RWPE2 (cell line): ENCODE data around the gene CRLF3.

ENCODE experiments used
- ATAC-seq: fragments of 200-7000 bp; cut with Tn5 transposase; 3 replicates; pipeline ENCODE4 v1.9.1; 2021; ENCODE audit warnings: low read depth
- DNase-seq: peaks from one replicate; pipeline ENCODE4 v3.0.0-alpha.2; 2020; ENCODE audit warnings: low spot score
- H3K27ac ChIP-seq: fragments of 450-650 bp; 2 replicates; pipeline ENCODE4 v1.5.1; 2017; ENCODE audit warnings: mild to moderate bottlenecking; ENCODE audit not compliant: poor library complexity, severe bottlenecking
- H3K27me3 ChIP-seq: fragments of 250-450 bp; sonication (Bioruptor Pico); 2 replicates; pipeline ENCODE4 v1.5.1; 2021; ENCODE audit warnings: mild to moderate bottlenecking, moderate library complexity; ENCODE audit not compliant: insufficient read depth, poor library complexity, severe bottlenecking
- H3K36me3 ChIP-seq: fragments of 250-450 bp; sonication (Bioruptor Pico); 2 replicates; pipeline ENCODE4 v1.5.1; 2020; ENCODE audit warnings: low read depth, mild to moderate bottlenecking, moderate library complexity
- H3K4me1 ChIP-seq: fragments of 250-450 bp; sonication (Bioruptor Pico); 2 replicates; pipeline ENCODE4 v1.5.1; 2021; ENCODE audit warnings: mild to moderate bottlenecking, moderate library complexity; ENCODE audit not compliant: insufficient read depth, poor library complexity, severe bottlenecking
- H3K4me3 ChIP-seq: fragments of 250-450 bp; sonication (Bioruptor Pico); 2 replicates; pipeline ENCODE4 v1.5.1; 2021; ENCODE audit warnings: mild to moderate bottlenecking, moderate library complexity; ENCODE audit not compliant: severe bottlenecking
- H3K9me3 ChIP-seq: fragments of 250-450 bp; sonication (Bioruptor Pico); 2 replicates; pipeline ENCODE4 v1.5.1; 2021; ENCODE audit warnings: mild to moderate bottlenecking, moderate library complexity; ENCODE audit not compliant: severe bottlenecking
- TF ChIP-seq, protein P1 (sequence below): fragments of 450-650 bp; IDR thresholded peaks from one replicate; pipeline ENCODE4 v1.5.1; 2017; ENCODE audit warnings: mild to moderate bottlenecking, moderate library complexity; ENCODE audit not compliant: poor library complexity, severe bottlenecking

The CRLF3 gene

DNA sequence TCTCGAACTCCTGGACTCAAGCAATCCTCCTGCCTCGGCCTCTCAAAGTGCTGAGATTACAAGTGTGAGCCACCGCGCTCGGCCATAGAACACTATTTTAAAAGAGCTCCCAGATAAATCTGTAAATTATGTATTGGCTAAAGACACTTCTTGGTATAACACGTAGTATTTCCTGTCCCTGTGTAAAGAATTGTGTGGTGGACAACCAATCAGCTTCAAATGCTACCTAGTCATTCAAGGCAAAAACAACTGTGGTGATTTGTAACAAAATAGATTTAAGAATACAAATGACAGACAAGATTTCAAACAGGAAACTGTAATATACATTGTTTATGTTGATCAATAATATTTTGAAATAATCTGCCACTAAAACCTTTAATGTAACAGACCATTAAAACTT lies 14.6 kb downstream of the CRLF3 start:
- DNase-seq (no peak), ATAC-seq (no peak)
- Histone ChIP-seq H3K27me3 (no peaks in the 10 kb centered on the region), H3K36me3 (peaks cover 6% of the 10 kb centered on the region), H3K9me3 (no peaks in the 10 kb centered on the region), H3K4me1 (peaks cover 10% of the 10 kb centered on the region), H3K4me3 (no peak overlapping the region), H3K27ac (no peak overlapping the region)
- TF ChIP-seq, protein P1, sequence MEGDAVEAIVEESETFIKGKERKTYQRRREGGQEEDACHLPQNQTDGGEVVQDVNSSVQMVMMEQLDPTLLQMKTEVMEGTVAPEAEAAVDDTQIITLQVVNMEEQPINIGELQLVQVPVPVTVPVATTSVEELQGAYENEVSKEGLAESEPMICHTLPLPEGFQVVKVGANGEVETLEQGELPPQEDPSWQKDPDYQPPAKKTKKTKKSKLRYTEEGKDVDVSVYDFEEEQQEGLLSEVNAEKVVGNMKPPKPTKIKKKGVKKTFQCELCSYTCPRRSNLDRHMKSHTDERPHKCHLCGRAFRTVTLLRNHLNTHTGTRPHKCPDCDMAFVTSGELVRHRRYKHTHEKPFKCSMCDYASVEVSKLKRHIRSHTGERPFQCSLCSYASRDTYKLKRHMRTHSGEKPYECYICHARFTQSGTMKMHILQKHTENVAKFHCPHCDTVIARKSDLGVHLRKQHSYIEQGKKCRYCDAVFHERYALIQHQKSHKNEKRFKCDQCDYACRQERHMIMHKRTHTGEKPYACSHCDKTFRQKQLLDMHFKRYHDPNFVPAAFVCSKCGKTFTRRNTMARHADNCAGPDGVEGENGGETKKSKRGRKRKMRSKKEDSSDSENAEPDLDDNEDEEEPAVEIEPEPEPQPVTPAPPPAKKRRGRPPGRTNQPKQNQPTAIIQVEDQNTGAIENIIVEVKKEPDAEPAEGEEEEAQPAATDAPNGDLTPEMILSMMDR: no peak

DNA sequence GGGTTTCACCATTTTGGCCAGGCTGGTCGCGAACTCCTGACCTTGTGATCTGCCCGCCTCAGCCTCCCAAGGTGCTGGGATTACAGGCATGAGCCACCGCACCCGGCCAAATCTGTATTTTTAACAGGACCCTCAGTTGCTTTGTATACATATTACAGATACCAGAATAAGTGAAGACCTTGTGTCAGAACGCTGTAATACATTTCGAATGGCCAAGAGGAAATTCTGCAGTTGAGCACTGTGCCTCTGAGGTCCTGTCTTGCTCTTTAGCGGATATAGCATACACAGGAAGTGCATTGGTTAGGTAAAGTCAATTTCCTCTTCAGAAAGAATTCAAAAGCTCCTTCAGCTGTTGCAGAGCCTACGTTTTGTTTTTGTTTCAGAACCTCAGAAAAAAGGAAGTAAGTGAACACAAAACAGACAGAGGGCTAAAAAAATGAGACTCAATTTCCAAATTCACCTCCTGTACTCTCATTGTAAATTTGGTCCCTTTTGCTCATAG lies 15.7 kb downstream of the CRLF3 start:
- peaks cover 10% of the 10 kb centered on the region for H3K4me1 ChIP-seq
- no peak for DNase-seq
- H3K27me3 ChIP-seq: no peaks in the 10 kb centered on the region
- no peak overlapping the region for H3K27ac ChIP-seq
- peaks cover 15% of the 10 kb centered on the region for H3K36me3 ChIP-seq
- no peaks in the 10 kb centered on the region for H3K9me3 ChIP-seq
- ATAC-seq: no peak
- TF ChIP-seq, protein P1: no peak
- H3K4me3 ChIP-seq: no peak overlapping the region

DNA sequence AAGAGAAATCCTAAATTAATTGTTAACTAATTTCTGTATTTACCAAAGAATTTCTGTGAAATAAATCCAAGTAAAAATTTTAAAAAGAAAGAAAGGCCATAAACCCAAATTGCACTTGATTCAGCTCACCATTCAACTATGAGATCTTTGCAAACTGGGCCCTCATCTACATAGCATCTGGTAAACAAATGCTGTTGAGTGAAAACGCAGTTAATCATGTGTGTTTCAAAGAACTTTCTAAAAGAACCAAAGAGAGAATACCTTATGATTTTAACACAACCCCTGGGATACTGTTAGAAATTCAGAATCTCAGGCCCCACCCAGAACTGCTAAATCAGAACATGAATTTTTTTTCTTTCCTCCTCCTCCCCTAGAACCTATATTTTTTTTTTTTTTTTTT lies 16.6 kb downstream of the CRLF3 start:
- ATAC-seq (no peak), DNase-seq (no peak)
- TF ChIP-seq, protein P1: no peak
- H3K4me3 ChIP-seq: no peak overlapping the region
- H3K27me3 ChIP-seq: no peaks in the 10 kb centered on the region
- H3K9me3 ChIP-seq: no peaks in the 10 kb centered on the region
- H3K4me1 ChIP-seq: peaks cover 9% of the 10 kb centered on the region
- H3K27ac ChIP-seq: no peak overlapping the region
- peaks cover 24% of the 10 kb centered on the region for H3K36me3 ChIP-seq

DNA sequence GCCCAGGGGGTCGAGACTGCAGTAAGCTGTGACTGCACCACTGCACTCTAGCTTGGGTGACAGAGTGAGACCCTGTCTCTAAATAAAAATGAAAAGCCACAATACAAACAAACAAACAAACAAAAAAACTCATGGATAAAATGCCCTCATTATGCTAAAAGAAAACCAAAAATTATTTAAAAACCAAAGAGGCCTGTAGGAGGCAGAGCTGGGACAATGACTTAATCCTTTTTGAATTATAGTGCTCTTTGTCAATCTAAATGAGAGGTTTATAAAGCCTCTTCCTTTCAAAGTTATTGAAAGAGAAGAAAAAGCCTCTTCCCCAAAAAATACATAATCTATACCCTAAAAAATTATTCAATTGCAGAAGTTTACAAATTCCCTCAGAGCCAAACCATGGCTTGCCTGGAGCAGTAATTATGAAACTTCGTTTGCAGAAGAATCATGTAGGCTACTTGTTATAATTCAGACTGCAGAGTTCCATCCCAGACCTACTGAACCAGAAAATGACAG lies 18.5 kb downstream of the CRLF3 start:
- Histone ChIP-seq H3K4me3 (no peak overlapping the region), H3K27ac (no peak overlapping the region), H3K4me1 (no peaks in the 10 kb centered on the region), H3K27me3 (no peaks in the 10 kb centered on the region), H3K9me3 (no peaks in the 10 kb centered on the region), H3K36me3 (peaks cover 43% of the 10 kb centered on the region)
- TF ChIP-seq, protein P1: peak; percentile 17
- DNase-seq: no peak
- no peak for ATAC-seq

DNA sequence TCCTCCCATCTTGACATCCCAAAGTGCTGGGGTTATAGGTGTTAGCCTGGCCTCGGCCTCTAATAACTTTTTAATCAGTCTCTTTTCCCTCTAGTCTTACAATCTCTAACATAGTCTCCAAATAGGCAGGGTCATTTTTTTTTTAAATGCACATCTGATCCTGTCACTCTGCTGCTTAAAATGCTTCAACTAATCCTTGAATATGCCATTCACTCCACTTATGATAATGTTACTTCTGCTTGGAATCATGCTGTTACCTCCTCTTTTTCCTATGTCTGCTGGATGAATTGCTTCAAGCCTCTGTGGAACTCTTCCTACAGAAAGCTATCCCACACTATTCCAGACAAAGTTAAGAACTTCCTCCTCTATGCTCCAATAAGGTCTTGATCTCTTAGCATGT lies 22.8 kb downstream of the CRLF3 start:
- no peak overlapping the region for H3K27ac ChIP-seq
- DNase-seq (no peak), ATAC-seq (no peak)
- TF ChIP-seq, protein P1: no peak
- H3K4me1 ChIP-seq: no peaks in the 10 kb centered on the region
- H3K9me3 ChIP-seq: no peaks in the 10 kb centered on the region
- no peak overlapping the region for H3K4me3 ChIP-seq
- H3K27me3 ChIP-seq: no peaks in the 10 kb centered on the region
- peaks cover 60% of the 10 kb centered on the region for H3K36me3 ChIP-seq
